ENCODE results near the gene WDR88. TPM values are rescaled to one million over a fixed set of nuclear protein-coding genes. Genes with fewer than 3 reads are reported as not detected.

WDR88 gene
- total and polyA plus RNA-seq, 2 of the 4 experiments (the other 2 are of a cell fraction), result not detected

- dilution Hi-C loops (cut with HindIII; ENCODE audit: low sequenced_read_pairs, unreplicated experiment), result no loop called here
- CTCF ChIA-PET, result interaction anchor here (0.5 to 1.9 kb wide), 8 partner anchors 10 to 1006 kb away, joined by 3 to 8 read pairs (median 3); no protein-coding TSS in a partner anchor
- BruUV-seq (replicated peaks), result no TSS peak
- Histone ChIP-seq H4K20me1 (ENCODE audit: insufficient read depth, low read length) (peaks cover 6% of the 10 kb centered on the region), H3K4me2 (ENCODE audit: low read depth, low read length) (peak overlapping the region; percentile 93), H3K56ac (ENCODE audit: extremely low read depth, insufficient read depth, low read length) (peak overlapping the region; percentile 56), H2BK5ac (ENCODE audit: low read depth, low read length, poor library complexity, severe bottlenecking) (peak overlapping the region; percentile 85), H2BK120ac (ENCODE audit: low read depth, low read length) (peak overlapping the region; percentile 28; the same call in 1 of the 2 replicates), H3K14ac (replicated peaks; ENCODE audit: low read depth, low read length) (peak overlapping the region; percentile 66), H2AK5ac (ENCODE audit: low read depth, low read length) (0 out of 2 replicates have a peak overlapping the region, but pooled peaks have one; percentile 81), H4K5ac (ENCODE audit: low read depth, low read length) (peak overlapping the region; percentile 13; the same call in 1 of the 2 replicates), H3K4me1 (ENCODE audit: control insufficient read depth, insufficient read depth, low read length) (peaks cover 10% of the 10 kb centered on the region), H2BK15ac (ENCODE audit: low read depth, low read length) (no peak overlapping the region), H3K4me3 (ENCODE audit: insufficient read depth, low read depth, low read length) (peak overlapping the region; percentile 60), H3K27ac (ENCODE audit: insufficient read depth, low read length) (peak overlapping the region; percentile 69), H3K18ac (ENCODE audit: low read depth, low read length) (no peak overlapping the region; the same call in 1 of the 2 replicates), H3K4ac (ENCODE audit: low read depth, low read length) (peak overlapping the region; percentile 88), H2AK9ac (replicated peaks; ENCODE audit: low read depth, low read length, poor library complexity) (peak overlapping the region; percentile 98), H2AFZ (replicated peaks; ENCODE audit: low read length, poor library complexity) (peak overlapping the region; percentile 99), H3K36me3 (ENCODE audit: control insufficient read depth, insufficient read depth, low read length) (no peaks in the 10 kb centered on the region), H4K91ac (ENCODE audit: insufficient read depth, low read depth, low read length) (peak overlapping the region; percentile 81; the same call in 1 of the 2 replicates), H3K9me1 (ENCODE audit: insufficient read depth, low read length) (peaks cover 12% of the 10 kb centered on the region; the same call in 1 of the 2 replicates), H3K9me3 (ENCODE audit: control insufficient read depth, insufficient read depth, low read length) (no peaks in the 10 kb centered on the region), H4K8ac (ENCODE audit: low read depth in 2 of 2, low read length in 2 of 2) (peak overlapping the region; percentile 79 to 97), H3K79me1 (ENCODE audit: low read depth in 1 of 2, low read length in 2 of 2) (peaks cover 11 to 23% of the 10 kb centered on the region in 2 experiments; a peak in 3 of 4 replicates), H2BK20ac (ENCODE audit: low read depth, low read length) (no peak overlapping the region), H3K27me3 (ENCODE audit: control insufficient read depth, insufficient read depth, low read length) (no peaks in the 10 kb centered on the region), H3K9ac (ENCODE audit: low read depth, low read length) (peak overlapping the region; percentile 79), H3K23ac (ENCODE audit: low read depth, low read length) (no peak overlapping the region)
- WGBS, 2 experiments (ENCODE audit: extremely low coverage in 2 of 2, insufficient read length in 1 of 2), result 0% methylated on average over 29 of the region's 65 CpGs; no CpG with 5 or more reads in 1 of the 2 experiments
- in situ Hi-C loops (cut with MboI; ENCODE audit: low sequenced_read_pairs), result no loop called here
- intact Hi-C loops (cut with micrococcal nuclease), result loop anchor here (2.0 to 5.0 kb wide), 3 partner anchors 32 to 205 kb away; partner anchors contain the start of genes CEP89 and FAAP24
- ATAC-seq (ENCODE audit: low read depth), result peak; percentile 96
- POLR2A ChIA-PET (ENCODE audit: unreplicated experiment), result interaction anchor here (0.5 to 0.6 kb wide), 3 partner anchors 57 to 533 kb away, joined by 4 to 6 read pairs (median 5); no protein-coding TSS in a partner anchor
- DNase-seq, result peak; percentile 99
- TF ChIP-seq POLR2A (IDR thresholded peaks at IDR 0.05; ENCODE audit: low read depth, low read length) (peak; percentile 80), CEBPB (IDR thresholded peaks at IDR 0.05; ENCODE audit: low read depth, low read length) (no peak), SMC3 (IDR thresholded peaks at IDR 0.05; ENCODE audit: low read depth, low read length) (no peak), MXI1 (IDR thresholded peaks at IDR 0.05; ENCODE audit: borderline replicate concordance, low read depth, low read length) (peak; percentile 80), FOS (IDR thresholded peaks at IDR 0.05; ENCODE audit: low read depth, low read length) (peak; percentile 96), USF2 (IDR thresholded peaks at IDR 0.05; ENCODE audit: low read depth, low read length) (peak; percentile 44; the same call in 1 of the 2 replicates), NFE2L2 (IDR thresholded peaks at IDR 0.05; ENCODE audit: low read depth, low read length) (no peak), RFX5 (IDR thresholded peaks at IDR 0.05; ENCODE audit: low read depth, low read length) (no peak), MAFK (IDR thresholded peaks at IDR 0.05; ENCODE audit: low read depth, low read length) (no peak), RCOR1 (IDR thresholded peaks at IDR 0.05; ENCODE audit: insufficient replicate concordance, low read length) (no peak), CHD1 (IDR thresholded peaks at IDR 0.05; ENCODE audit: low read depth, low read length) (peak; percentile 77; the same call in 1 of the 2 replicates), BHLHE40 (IDR thresholded peaks at IDR 0.05; ENCODE audit: low read depth, low read length) (0 out of 2 replicates have a peak, but pooled peaks have one; percentile 37), RAD21 (IDR thresholded peaks at IDR 0.05; ENCODE audit: low read length) (no peak), MAZ (IDR thresholded peaks at IDR 0.05; ENCODE audit: borderline replicate concordance, low read depth, low read length) (peak; percentile 92), CTCF (conservative IDR thresholded peaks at IDR 0.05; ENCODE audit: low read depth, low read length) (no peak; the same call in 1 of the 2 replicates)
These were observed 44.9 kb downstream of the WDR88 start for GRCh38 chr19:33176670-33177416.

Measured in IMR-90 (cell line).